WTC11 (cell line): Measurements from ENCODE around the gene SMAD2. TPM values are rescaled to one million over a fixed set of nuclear protein-coding genes. Genes with fewer than 3 reads are reported as not detected.

Experiments used
- ATAC-seq: fragments of 200-7000 bp; cut with Tn5 transposase; 2 replicates; pipeline ENCODE4 v1.10.0; 2021; ENCODE audit warnings: mild to moderate bottlenecking, moderate library complexity
- CTCF ChIA-PET: fragments of 300-600 bp; sonication (Branson Sonifier 250); formaldehyde crosslinking; loops from one replicate; lab custom pipeline; 2021; ENCODE audit warnings: antibody characterized with exemption; lab: Charles Lee
- POLR2A ChIA-PET: fragments of 350-600 bp; sonication (Branson Sonifier 250); formaldehyde crosslinking; loops from one replicate; lab custom pipeline; 2021; ENCODE audit warnings: antibody characterized with exemption; lab: Charles Lee
- DNase-seq: peaks from one replicate; pipeline ENCODE4 v3.0.0; 2021; ENCODE audit warnings: low spot score
- H3K27ac Mint-ChIP-seq: 2 replicates; pipeline ENCODE4 v1.8.0; 2021; ENCODE audit warnings: mixed read lengths
- H3K27me3 Mint-ChIP-seq: 2 replicates; pipeline ENCODE4 v1.8.0; 2021; ENCODE audit warnings: low read depth, mild to moderate bottlenecking, moderate library complexity, mixed read lengths
- H3K36me3 Mint-ChIP-seq: 2 replicates; pipeline ENCODE4 v1.8.0; 2021; ENCODE audit warnings: mixed read lengths
- H3K4me1 Mint-ChIP-seq: 2 replicates; pipeline ENCODE4 v1.8.0; 2022; ENCODE audit warnings: mixed read lengths
- H3K4me3 Mint-ChIP-seq: 2 replicates; pipeline ENCODE4 v1.8.0; 2021; ENCODE audit warnings: mild to moderate bottlenecking, moderate library complexity, mixed read lengths
- H3K9me3 Mint-ChIP-seq: 2 replicates; pipeline ENCODE4 v1.8.0; 2021; ENCODE audit warnings: mixed read lengths
- ARID4B ChIP-seq: sonication (generic); formaldehyde crosslinking; IDR thresholded peaks from 2 replicates; pipeline ENCODE4 v1.8.0; 2023; ENCODE audit warnings: missing genetic modification reagents, mild to moderate bottlenecking, borderline replicate concordance
- IRF1 ChIP-seq: sonication (generic); formaldehyde crosslinking; IDR thresholded peaks from 2 replicates; pipeline ENCODE4 v1.8.0; 2023; ENCODE audit warnings: missing genetic modification reagents
- MYBL2 ChIP-seq: sonication (generic); formaldehyde crosslinking; IDR thresholded peaks from 2 replicates; pipeline ENCODE4 v1.8.1; 2023; ENCODE audit warnings: mild to moderate bottlenecking, moderate library complexity, missing genetic modification reagents
- SMAD3 ChIP-seq: sonication (generic); formaldehyde crosslinking; IDR thresholded peaks from 2 replicates; pipeline ENCODE4 v1.8.0; 2022; ENCODE audit warnings: missing genetic modification reagents, mild to moderate bottlenecking, borderline replicate concordance
- STAT6 ChIP-seq: sonication (generic); formaldehyde crosslinking; conservative IDR thresholded peaks from 2 replicates; pipeline ENCODE4 v1.8.1; 2023; ENCODE audit warnings: mild to moderate bottlenecking, low read depth, missing genetic modification reagents, moderate library complexity
- USF2 ChIP-seq: sonication (generic); formaldehyde crosslinking; IDR thresholded peaks from 2 replicates; pipeline ENCODE4 v1.8.1; 2023; ENCODE audit warnings: mild to moderate bottlenecking, missing genetic modification reagents, moderate library complexity
- ZNF219 ChIP-seq: sonication (generic); formaldehyde crosslinking; IDR thresholded peaks from 2 replicates; pipeline ENCODE4 v1.8.0; 2023; ENCODE audit warnings: missing genetic modification reagents, mild to moderate bottlenecking, borderline replicate concordance
- ZNF232 ChIP-seq: sonication (generic); formaldehyde crosslinking; IDR thresholded peaks from 2 replicates; pipeline ENCODE4 v1.8.0; 2022; ENCODE audit warnings: mild to moderate bottlenecking, missing genetic modification reagents
- ZNF281 ChIP-seq: sonication (generic); formaldehyde crosslinking; IDR thresholded peaks from 2 replicates; pipeline ENCODE4 v1.8.0; 2023; ENCODE audit warnings: mild to moderate bottlenecking, missing genetic modification reagents
- ZNF317 ChIP-seq: sonication (generic); formaldehyde crosslinking; IDR thresholded peaks from 2 replicates; pipeline ENCODE4 v1.8.1; 2023; ENCODE audit warnings: low read depth, mild to moderate bottlenecking, moderate library complexity, missing genetic modification reagents, borderline replicate concordance
- total RNA-seq: library from RNA; stranded (reverse); gene quantifications from 3 replicates; pipeline ENCODE4 v1.2.3, GENCODE V29; 2021

Gene SMAD2
- total RNA-seq, 1 experiment from 2014 or later = 104 TPM

- ATAC-seq (no peak), DNase-seq (no peak)
- no peaks in the 10 kb centered on the region for H3K36me3 Mint-ChIP-seq
- CTCF ChIA-PET = no interaction called here
- no peaks in the 10 kb centered on the region for H3K27me3 Mint-ChIP-seq
- no peaks in the 10 kb centered on the region for H3K9me3 Mint-ChIP-seq
- H3K4me3 Mint-ChIP-seq = no peak overlapping the region
- peaks cover 18% of the 10 kb centered on the region for H3K4me1 Mint-ChIP-seq
- H3K27ac Mint-ChIP-seq = no peak overlapping the region
- TF ChIP-seq ZNF281 (CRISPR knock-in tag) (no peak), ARID4B (CRISPR knock-in tag) (no peak), USF2 (CRISPR knock-in tag) (no peak), MYBL2 (CRISPR knock-in tag) (no peak), ZNF232 (CRISPR knock-in tag) (no peak), SMAD3 (CRISPR knock-in tag) (no peak)
- TF ChIP-seq, all 79 proteins: peak for 0
- POLR2A ChIA-PET = no interaction called here
Measured at GRCh38 chr18:47797126-47797525, 133.3 kb downstream of the SMAD2 start.

- DNase-seq = no peak
- CTCF ChIA-PET = interaction anchor here (1.3 to 1.6 kb wide), 2 partner anchors 23 to 202 kb away, joined by 4 to 6 read pairs; no protein-coding TSS in a partner anchor
- no peak overlapping the region for H3K4me3 Mint-ChIP-seq
- no peaks in the 10 kb centered on the region for H3K27me3 Mint-ChIP-seq
- H3K36me3 Mint-ChIP-seq = no peaks in the 10 kb centered on the region
- peaks cover 18% of the 10 kb centered on the region for H3K4me1 Mint-ChIP-seq
- TF ChIP-seq STAT6 = no peak
- TF ChIP-seq IRF1 (CRISPR knock-in tag) = no peak
- TF ChIP-seq ZNF317 (CRISPR knock-in tag) = no peak
- TF ChIP-seq ZNF219 (CRISPR knock-in tag) = no peak
- TF ChIP-seq, all 79 proteins: peak for 0
- H3K27ac Mint-ChIP-seq = no peak overlapping the region
- POLR2A ChIA-PET = no interaction called here
- ATAC-seq = no peak
- H3K9me3 Mint-ChIP-seq = no peaks in the 10 kb centered on the region
Measured at GRCh38 chr18:47795434-47795814, 135.0 kb downstream of the SMAD2 start.
